ENCODE data around the gene HLA-DMB.

HLA-DMB gene

GRCh38 chr6:32967151-32968091, 26.6 kb upstream of the HLA-DMB start:
- TF ChIP-seq GATA2 (IDR thresholded peaks at IDR 0.05; ENCODE audit: low read depth, low read length) (no peak), GATA3 (IDR thresholded peaks at IDR 0.05; ENCODE audit: low read depth, low read length) (no peak)

- no peak for TF ChIP-seq GATA3 (IDR thresholded peaks at IDR 0.05; ENCODE audit: low read depth, low read length)
- no peak for TF ChIP-seq GATA2 (IDR thresholded peaks at IDR 0.05; ENCODE audit: low read depth, low read length)
These were observed 23.9 kb upstream of the HLA-DMB start for GRCh38 chr6:32964776-32965175.

GRCh38 chr6:32963866-32964265, 23.0 kb upstream of the HLA-DMB start:
- no peak for TF ChIP-seq GATA3 (IDR thresholded peaks at IDR 0.05; ENCODE audit: low read depth, low read length)
- no peak for TF ChIP-seq GATA2 (IDR thresholded peaks at IDR 0.05; ENCODE audit: low read depth, low read length)

- TF ChIP-seq GATA3 (IDR thresholded peaks at IDR 0.05; ENCODE audit: low read depth, low read length) (no peak), GATA2 (IDR thresholded peaks at IDR 0.05; ENCODE audit: low read depth, low read length) (no peak)
These were observed 21.5 kb upstream of the HLA-DMB start for GRCh38 chr6:32962213-32962826.

- TF ChIP-seq GATA2 (IDR thresholded peaks at IDR 0.05; ENCODE audit: low read depth, low read length) (no peak), GATA3 (IDR thresholded peaks at IDR 0.05; ENCODE audit: low read depth, low read length) (no peak)
These were observed 19.7 kb upstream of the HLA-DMB start for GRCh38 chr6:32960563-32960962.

GRCh38 chr6:32956176-32956575, 15.3 kb upstream of the HLA-DMB start:
- TF ChIP-seq GATA2 (IDR thresholded peaks at IDR 0.05; ENCODE audit: low read depth, low read length): no peak
- TF ChIP-seq GATA3 (IDR thresholded peaks at IDR 0.05; ENCODE audit: low read depth, low read length): no peak

GRCh38 chr6:32954986-32955802, 14.4 kb upstream of the HLA-DMB start:
- no peak for TF ChIP-seq GATA3 (IDR thresholded peaks at IDR 0.05; ENCODE audit: low read depth, low read length)

- no peak for TF ChIP-seq GATA2 (IDR thresholded peaks at IDR 0.05; ENCODE audit: low read depth, low read length)
- no peak for TF ChIP-seq GATA3 (IDR thresholded peaks at IDR 0.05; ENCODE audit: low read depth, low read length)
These were observed 13.4 kb upstream of the HLA-DMB start for GRCh38 chr6:32954267-32954666.

- TF ChIP-seq GATA3 (IDR thresholded peaks at IDR 0.05; ENCODE audit: low read depth, low read length) (no peak), GATA2 (IDR thresholded peaks at IDR 0.05; ENCODE audit: low read depth, low read length) (no peak)
These were observed 12.9 kb upstream of the HLA-DMB start for GRCh38 chr6:32953775-32954174.

- TF ChIP-seq GATA2 (IDR thresholded peaks at IDR 0.05; ENCODE audit: low read depth, low read length): no peak
These were observed 12.2 kb upstream of the HLA-DMB start, which contains the start of gene HLA-DMA for GRCh38 chr6:32952817-32953739. Gene HLA-DMA, minus strand, starts transcription at chr6:32953097. Its CDS starts 61 bp downstream, at chr6:32953036.

- no peak for TF ChIP-seq GATA3 (IDR thresholded peaks at IDR 0.05; ENCODE audit: low read depth, low read length)
- no peak for TF ChIP-seq GATA2 (IDR thresholded peaks at IDR 0.05; ENCODE audit: low read depth, low read length)
These were observed 9.6 kb upstream of the HLA-DMB start for GRCh38 chr6:32950449-32950848.

- TF ChIP-seq GATA2 (IDR thresholded peaks at IDR 0.05; ENCODE audit: low read depth, low read length): no peak
- no peak for TF ChIP-seq GATA3 (IDR thresholded peaks at IDR 0.05; ENCODE audit: low read depth, low read length)
These were observed 9.2 kb upstream of the HLA-DMB start for GRCh38 chr6:32950010-32950409.

GRCh38 chr6:32949113-32949512, 8.3 kb upstream of the HLA-DMB start:
- TF ChIP-seq GATA2 (IDR thresholded peaks at IDR 0.05; ENCODE audit: low read depth, low read length): no peak
